T-cell (primary cell): ENCODE results near the gene SMIM20. TPM values are rescaled to one million over a fixed set of nuclear protein-coding genes. Genes with fewer than 3 reads are reported as not detected.

Source experiments
- ATAC-seq, 4 experiments: fragments of 200-7000 bp in 3 of 4; fragments of 150-1000 bp in 1 of 4; cut with Tn5 transposase; replicated peaks in 1 of 4; 1 replicate in 3 of 4; 2 replicates in 1 of 4; pipeline ENCODE4 v1.10.0; 2021; ENCODE audit warnings: moderate library complexity in 3 of 4, mild to moderate bottlenecking in 2 of 4, moderate number of reproducible peaks in 1 of 4
- CTCF ChIA-PET, 2 donors: fragments of 300-600 bp; sonication (Branson Sonifier 250); formaldehyde crosslinking; loops; one replicate each; lab custom pipeline; 2022; ENCODE audit warnings: antibody characterized with exemption in 2 of 2; lab: Charles Lee
- POLR2A ChIA-PET, 2 donors: fragments of 300-600 bp; sonication (Branson Sonifier 250); formaldehyde crosslinking; loops; one replicate each; lab custom pipeline; 2022; ENCODE audit warnings: antibody characterized with exemption in 2 of 2; lab: Charles Lee
- DNase-seq, 35 experiments: peaks; one replicate each; pipeline versions ENCODE4 v3.0.0 to v3.0.0-alpha.2; 2013 to 2023
- H3K27ac ChIP-seq: one replicate; pipeline ENCODE4 v1.5.1; 2013; ENCODE audit warnings: low read length
- H3K27me3 ChIP-seq, 2 experiments: replicated peaks in 1 of 2; 1 replicate in 1 of 2; 2 replicates in 1 of 2; pipeline versions ENCODE4 v1.6.1 to v1.7.0; 2013; ENCODE audit warnings: low read length in 1 of 2, mixed read lengths in 1 of 2; ENCODE audit not compliant: control insufficient read depth in 2 of 2, insufficient read depth in 2 of 2; ENCODE audit errors: extremely low read depth in 1 of 2
- H3K36me3 ChIP-seq, 2 donors: 1 replicate in 1 of 2; 2 replicates in 1 of 2; pipeline versions ENCODE4 v1.6.1 to v1.7.0; 2013; ENCODE audit warnings: low read length in 1 of 2; ENCODE audit not compliant: control insufficient read depth in 2 of 2, insufficient read depth in 1 of 2; ENCODE audit errors: extremely low read depth in 1 of 2
- H3K4me1 ChIP-seq, 2 experiments: 1 replicate in 1 of 2; 2 replicates in 1 of 2; pipeline versions ENCODE4 v1.6.1 to v1.7.0; 2013; ENCODE audit warnings: low read length in 2 of 2, mixed read lengths in 1 of 2; ENCODE audit not compliant: insufficient read depth in 2 of 2, control insufficient read depth in 1 of 2; ENCODE audit errors: extremely low read depth in 1 of 2
- H3K4me3 ChIP-seq, 2 donors: 1 replicate in 1 of 2; 2 replicates in 1 of 2; pipeline versions ENCODE4 v1.5.1 to v1.7.0; 2013; ENCODE audit warnings: mild to moderate bottlenecking in 2 of 2, low read length in 1 of 2, moderate library complexity in 1 of 2; ENCODE audit not compliant: control insufficient read depth in 1 of 2; ENCODE audit errors: extremely low read depth in 1 of 2
- H3K9me3 ChIP-seq: 2 replicates; pipeline ENCODE4 v1.7.0; 2013
- H3K27ac Mint-ChIP-seq, 2 donors: one replicate each; pipeline ENCODE4 v1.8.0; 2020 to 2021; ENCODE audit warnings: mild to moderate bottlenecking in 2 of 2, mixed read lengths in 2 of 2
- H3K27me3 Mint-ChIP-seq, 2 donors: one replicate each; pipeline ENCODE4 v1.8.0; 2021 to 2022; ENCODE audit warnings: mixed read lengths in 2 of 2
- H3K36me3 Mint-ChIP-seq: one replicate; pipeline ENCODE4 v1.8.0; 2021; ENCODE audit warnings: mixed read lengths
- H3K4me1 Mint-ChIP-seq, 3 donors: one replicate each; pipeline ENCODE4 v1.8.0; 2020 to 2022; ENCODE audit warnings: mixed read lengths in 3 of 3, mild to moderate bottlenecking in 1 of 3
- H3K4me3 Mint-ChIP-seq, 3 donors: one replicate each; pipeline ENCODE4 v1.8.0; 2020 to 2022; ENCODE audit warnings: mild to moderate bottlenecking in 3 of 3, mixed read lengths in 3 of 3, moderate library complexity in 3 of 3
- H3K9me3 Mint-ChIP-seq, 3 donors: one replicate each; pipeline ENCODE4 v1.8.0; 2020 to 2022; ENCODE audit warnings: mixed read lengths in 3 of 3
- WGBS: methylation state at CpG from one replicate; pipeline ENCODE4 v1.1.5; 2013; ENCODE audit warnings: missing lambda C conversion rate; ENCODE audit not compliant: insufficient coverage; 5-methylcytosine and 5-hydroxymethylcytosine counted together
- total RNA-seq, 35 experiments: library from RNA in 6 of 35; stranded (reverse) in 6 of 35; fragments of 120-200 nt in 1 of 35; gene quantifications; one replicate each; pipeline versions ENCODE4 v1.2.1 to v1.2.4 and lab custom pipeline; 2013 to 2026

The SMIM20 gene
- total RNA-seq, 5 donors from 2014 or later (not counting 1 experiment from before 2014, with no cell fraction given) = 13.1 to 19.1 (median 16.0) TPM

DNA sequence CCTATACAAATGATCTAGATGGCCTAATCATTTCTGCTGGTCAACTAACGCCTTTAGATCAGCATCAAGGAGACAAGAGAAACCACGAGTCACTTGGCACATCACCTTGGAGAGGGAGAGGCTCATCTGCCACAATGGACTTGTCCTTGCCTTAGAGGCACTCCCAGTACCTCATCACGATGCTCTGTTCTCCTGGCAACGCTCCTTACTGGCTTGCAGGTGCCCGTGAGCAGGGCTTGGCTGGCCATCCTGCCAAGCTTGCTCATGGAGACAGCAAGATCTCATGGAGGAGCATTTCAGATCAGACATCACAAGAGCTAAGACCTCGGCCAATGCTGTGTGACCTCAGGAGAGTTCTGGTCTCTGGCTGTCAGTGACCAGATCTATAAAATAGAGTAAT lies 2.7 kb upstream of the SMIM20 start:
- no peak overlapping the region for H3K4me3 ChIP-seq
- ChIA-PET POLR2A (interaction anchor here in 1 of 2 donors (0.8 kb wide), 1 partner anchor 1327 kb away, joined by 3 read pairs; the partner anchor contains the start of gene DHX15), CTCF (no interaction called here)
- 81% methylated on average over 5 of the region's 6 CpGs for WGBS
- H3K27me3 Mint-ChIP-seq = peaks cover 0 to 10% of the 10 kb centered on the region in 2 donors
- no peak overlapping the region for H3K27ac ChIP-seq
- no peaks in the 10 kb centered on the region for H3K27me3 ChIP-seq
- peaks cover 22 to 26% (median 26%) of the 10 kb centered on the region in 3 donors for H3K4me1 Mint-ChIP-seq
- H3K36me3 Mint-ChIP-seq = no peaks in the 10 kb centered on the region
- no peak for DNase-seq
- no peak overlapping the region for H3K4me3 Mint-ChIP-seq
- peaks cover 0 to 6% (median 0%) of the 10 kb centered on the region in 3 donors for H3K9me3 Mint-ChIP-seq
- no peak overlapping the region for H3K27ac Mint-ChIP-seq
- no peaks in the 10 kb centered on the region for H3K36me3 ChIP-seq
- peaks cover 5 to 21% of the 10 kb centered on the region in 2 experiments for H3K4me1 ChIP-seq
- H3K9me3 ChIP-seq = no peaks in the 10 kb centered on the region
- no peak for ATAC-seq

DNA sequence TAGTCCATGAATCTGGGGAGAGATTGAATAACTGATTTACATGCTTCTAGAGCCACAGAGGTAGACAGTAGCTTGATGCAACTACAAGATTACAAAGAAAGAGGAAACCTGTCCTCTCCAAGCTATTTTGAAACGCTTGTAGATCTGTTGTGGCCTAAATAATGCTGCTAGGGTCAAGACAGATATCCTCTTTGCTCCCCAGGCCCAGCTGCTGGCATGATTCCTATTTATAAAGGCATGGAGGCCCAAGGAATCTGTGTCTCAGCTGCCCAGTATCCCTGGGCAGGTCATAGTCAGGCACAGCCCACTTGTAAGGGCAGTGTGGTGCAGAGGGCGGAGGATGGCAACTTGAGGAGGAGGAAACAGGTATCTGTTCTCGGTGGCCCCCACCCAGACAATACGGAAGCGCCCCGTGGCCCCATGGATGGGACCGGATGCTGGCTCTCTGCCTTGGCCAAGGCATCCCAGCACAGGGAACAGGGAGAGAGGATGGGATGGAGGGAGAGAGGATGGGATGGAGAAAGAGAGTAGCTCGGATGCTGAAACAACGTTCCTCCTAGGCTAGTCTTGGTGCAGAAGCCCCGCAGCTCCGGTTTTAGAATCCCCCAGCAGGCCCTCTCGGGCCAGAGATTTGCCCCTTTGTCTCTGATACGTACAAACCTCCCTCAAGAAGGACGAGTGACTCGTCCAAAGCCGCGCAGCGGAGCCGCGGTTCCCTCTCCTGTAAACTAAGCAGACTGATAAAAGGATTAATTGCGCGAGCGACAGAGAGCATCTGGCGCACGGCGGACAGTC lies 767 bp upstream of the SMIM20 start:
- no peaks in the 10 kb centered on the region for H3K9me3 ChIP-seq
- H3K9me3 Mint-ChIP-seq = peaks cover 0 to 6% (median 0%) of the 10 kb centered on the region in 3 donors
- no peaks in the 10 kb centered on the region for H3K27me3 ChIP-seq
- ChIA-PET POLR2A (interaction anchor here in 1 of 2 donors (0.6 to 1.0 kb wide), 2 partner anchors 32 to 601 kb away, joined by 3 read pairs; no protein-coding TSS in a partner anchor), CTCF (interaction anchor here (0.6 to 1.7 kb wide), 4 partner anchors 58 to 601 kb away, joined by 3 to 4 read pairs (median 4); partner anchors contain the start of gene ZCCHC4 (in 1 of the 2))
- peak overlapping the region; percentile 80 to 81 for H3K4me3 ChIP-seq
- peak overlapping the region; percentile 86 to 98 for H3K27ac Mint-ChIP-seq
- H3K4me3 Mint-ChIP-seq = peak overlapping the region; percentile 94 to 97 (median 95)
- H3K36me3 Mint-ChIP-seq = peaks cover 2% of the 10 kb centered on the region
- peaks cover 0 to 5% of the 10 kb centered on the region in 2 donors for H3K27me3 Mint-ChIP-seq
- peak in 27 of 35 experiments; percentile 1 to 48 (median 14) for DNase-seq
- peak; percentile 3 to 26 (median 14) for ATAC-seq
- H3K27ac ChIP-seq = peak overlapping the region; percentile 96
- 6% methylated on average over 17 of the region's 26 CpGs for WGBS
- peaks cover 26 to 31% (median 26%) of the 10 kb centered on the region in 3 donors for H3K4me1 Mint-ChIP-seq
- H3K36me3 ChIP-seq = no peaks in the 10 kb centered on the region
- H3K4me1 ChIP-seq = peaks cover 5 to 21% of the 10 kb centered on the region in 2 experiments

DNA sequence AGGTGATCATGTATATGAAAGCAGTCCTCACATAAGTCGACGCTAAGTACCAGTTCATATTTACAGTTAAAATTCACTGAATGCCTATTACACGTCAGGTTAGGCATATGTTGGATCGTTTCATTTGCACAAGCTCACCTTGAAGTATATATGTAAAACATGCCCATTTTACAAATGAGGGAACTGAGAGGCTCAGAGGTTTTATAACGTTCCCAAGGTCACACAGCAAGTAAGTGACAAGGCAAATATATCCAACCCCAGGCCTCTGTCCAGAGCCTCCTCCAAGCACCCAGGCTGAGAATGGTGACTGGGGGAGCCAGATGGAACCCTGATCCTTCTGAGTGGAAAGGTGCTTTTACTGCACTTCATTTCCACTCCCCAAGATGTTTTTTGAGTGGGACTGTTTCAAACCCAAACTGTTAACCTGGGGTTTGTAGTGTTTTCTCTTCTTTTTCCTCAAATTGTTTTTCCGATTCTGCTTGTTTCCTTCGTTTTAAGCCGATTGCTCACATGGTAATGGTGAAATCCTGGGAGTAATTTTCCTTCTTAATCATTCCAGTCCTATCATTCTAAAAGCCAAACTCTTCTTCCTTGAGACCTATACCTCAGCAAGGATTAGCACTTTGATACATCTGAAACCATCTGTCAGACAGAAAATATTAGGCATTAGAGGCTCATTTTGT lies 791 bp downstream of the SMIM20 start:
- Histone ChIP-seq H3K27ac (peak overlapping the region; percentile 96), H3K4me1 (peaks cover 5 to 21% of the 10 kb centered on the region in 2 experiments), H3K27me3 (no peaks in the 10 kb centered on the region), H3K4me3 (peak overlapping the region; percentile 81 to 82), H3K36me3 (peaks cover 0 to 2% of the 10 kb centered on the region in 2 donors), H3K9me3 (no peaks in the 10 kb centered on the region)
- CTCF ChIA-PET = interaction anchor here (0.6 to 1.1 kb wide), 3 partner anchors 10 to 1023 kb away, joined by 3 to 5 read pairs (median 4); no protein-coding TSS in a partner anchor
- no CpG with 5 or more reads among the region's 8 CpGs for WGBS
- H3K4me1 Mint-ChIP-seq = peaks cover 26 to 33% (median 31%) of the 10 kb centered on the region in 3 donors
- ATAC-seq (no peak), DNase-seq (no peak)
- peak overlapping the region; percentile 94 to 97 (median 95) for H3K4me3 Mint-ChIP-seq
- no peaks in the 10 kb centered on the region for H3K9me3 Mint-ChIP-seq
- H3K27ac Mint-ChIP-seq = peak overlapping the region; percentile 97 to 98
- POLR2A ChIA-PET = interaction anchor here (0.6 kb wide), 2 partner anchors 420 to 943 kb away, joined by 3 to 6 read pairs; no protein-coding TSS in a partner anchor
- H3K27me3 Mint-ChIP-seq = peaks cover 0 to 5% of the 10 kb centered on the region in 2 donors
- peaks cover 5% of the 10 kb centered on the region for H3K36me3 Mint-ChIP-seq

DNA sequence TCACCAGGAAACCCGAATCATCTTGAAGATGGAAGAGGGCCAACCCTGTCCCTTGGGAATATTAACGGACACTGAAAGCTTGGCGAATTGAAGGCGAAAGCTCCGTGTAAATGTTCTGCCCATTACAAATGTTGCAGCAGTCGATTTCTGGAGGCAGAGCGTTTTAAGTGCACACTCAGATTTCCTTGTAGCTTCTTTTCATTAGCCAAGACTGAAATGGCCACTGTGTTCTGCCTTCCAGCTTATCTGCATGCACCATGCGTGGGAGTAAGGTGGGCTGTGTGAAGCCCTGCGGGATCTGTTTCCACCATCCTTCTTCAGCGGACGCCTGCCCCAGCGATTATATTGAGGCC lies 1.3 kb downstream of the SMIM20 start:
- POLR2A ChIA-PET = interaction anchor here in 1 of 2 donors (0.6 kb wide), 1 partner anchor 943 kb away, joined by 6 read pairs; no protein-coding TSS in a partner anchor

DNA sequence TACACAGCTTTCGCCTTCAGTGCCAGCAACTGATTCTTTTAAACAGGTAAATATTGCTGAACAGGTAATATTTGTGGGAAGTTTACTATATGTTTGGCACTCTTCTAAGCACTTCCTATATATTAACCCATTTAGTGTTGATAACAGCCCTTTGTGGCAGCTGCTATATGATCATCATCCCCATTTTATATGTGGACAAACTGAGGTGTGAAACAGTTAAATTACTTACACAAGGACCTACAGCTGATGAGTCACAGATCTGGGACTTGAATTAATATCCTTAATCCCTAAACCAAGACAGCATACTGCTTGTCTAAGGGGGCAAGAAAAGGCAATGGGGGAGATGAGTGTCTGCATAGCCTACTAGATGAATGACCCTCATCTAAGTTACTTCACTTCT lies 2.9 kb downstream of the SMIM20 start:
- ChIA-PET POLR2A (no interaction called here), CTCF (no interaction called here)
- no peak for DNase-seq
- Mint-ChIP-seq H3K9me3 (no peaks in the 10 kb centered on the region), H3K4me3 (no peak overlapping the region), H3K27me3 (no peaks in the 10 kb centered on the region), H3K27ac (no peak overlapping the region), H3K36me3 (peaks cover 20% of the 10 kb centered on the region), H3K4me1 (peaks cover 26 to 46% (median 31%) of the 10 kb centered on the region in 3 donors)
- no peak overlapping the region for H3K27ac ChIP-seq
- no peaks in the 10 kb centered on the region for H3K27me3 ChIP-seq
- no peak overlapping the region for H3K4me3 ChIP-seq
- WGBS = no CpG with 5 or more reads among the region's 1 CpG
- no peak for ATAC-seq
- H3K4me1 ChIP-seq = peaks cover 5 to 21% of the 10 kb centered on the region in 2 experiments
- no peaks in the 10 kb centered on the region for H3K9me3 ChIP-seq
- H3K36me3 ChIP-seq = peaks cover 0 to 8% of the 10 kb centered on the region in 2 donors

More for the DNA sequence above, 1.3 kb downstream of the SMIM20 start:
- ATAC-seq (no peak), DNase-seq (no peak)
- no peak overlapping the region for H3K27ac ChIP-seq
- no peaks in the 10 kb centered on the region for H3K27me3 ChIP-seq
- H3K36me3 ChIP-seq = peaks cover 0 to 2% of the 10 kb centered on the region in 2 donors
- Mint-ChIP-seq H3K27ac (peak overlapping the region in 1 of 2 donors; percentile 87), H3K36me3 (peaks cover 9% of the 10 kb centered on the region), H3K4me1 (peaks cover 26 to 34% (median 31%) of the 10 kb centered on the region in 3 donors), H3K27me3 (peaks cover 0 to under 1% of the 10 kb centered on the region in 2 donors), H3K9me3 (no peaks in the 10 kb centered on the region), H3K4me3 (peak overlapping the region; percentile 94 to 97 (median 95))
- WGBS = 98% methylated on average over 12 of the region's 12 CpGs
- no peaks in the 10 kb centered on the region for H3K9me3 ChIP-seq
- no peak overlapping the region for H3K4me3 ChIP-seq
- CTCF ChIA-PET = interaction anchor here in 1 of 2 donors (1.1 kb wide), 1 partner anchor 10 kb away, joined by 3 read pairs; no protein-coding TSS in a partner anchor
- peaks cover 5 to 21% of the 10 kb centered on the region in 2 experiments for H3K4me1 ChIP-seq

DNA sequence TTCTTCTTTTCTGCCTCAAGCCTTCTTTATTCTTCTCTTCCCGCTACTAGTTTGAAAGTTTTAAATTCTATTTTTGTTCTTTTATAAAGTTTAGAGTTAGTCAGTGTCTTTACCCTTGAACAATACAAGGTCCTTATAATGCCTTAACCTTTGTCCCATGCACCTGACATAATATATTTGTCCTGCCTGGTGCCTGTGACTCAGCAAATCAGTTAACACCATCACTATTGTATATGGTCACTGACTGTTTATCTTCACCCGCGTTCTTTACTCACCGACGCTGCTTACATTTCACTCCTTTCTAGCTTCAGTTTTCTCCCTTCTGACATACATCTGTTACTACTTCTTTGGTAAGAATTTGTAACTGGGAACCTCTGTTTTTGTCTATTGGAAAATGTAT lies 5.7 kb downstream of the SMIM20 start:
- no CpG with 5 or more reads among the region's 5 CpGs for WGBS

More for the DNA sequence above, 5.7 kb downstream of the SMIM20 start:
- Mint-ChIP-seq H3K36me3 (peaks cover 31% of the 10 kb centered on the region), H3K9me3 (no peaks in the 10 kb centered on the region), H3K27ac (no peak overlapping the region), H3K4me1 (peaks cover 8 to 35% (median 13%) of the 10 kb centered on the region in 3 donors), H3K27me3 (no peaks in the 10 kb centered on the region), H3K4me3 (no peak overlapping the region)
- Histone ChIP-seq H3K4me1 (peaks cover 2 to 6% of the 10 kb centered on the region in 2 experiments), H3K4me3 (no peak overlapping the region), H3K9me3 (no peaks in the 10 kb centered on the region), H3K36me3 (peaks cover 0 to 14% of the 10 kb centered on the region in 2 donors), H3K27me3 (no peaks in the 10 kb centered on the region), H3K27ac (no peak overlapping the region)
- ChIA-PET CTCF (interaction anchor here in 1 of 2 donors (0.6 kb wide), 1 partner anchor 9 kb away, joined by 3 read pairs; no protein-coding TSS in a partner anchor), POLR2A (no interaction called here)
- ATAC-seq = no peak
- no peak for DNase-seq
